Measurements from ENCODE around the gene STAG1. TPM values are rescaled to one million over a fixed set of nuclear protein-coding genes. Genes with fewer than 3 reads are reported as not detected.

The STAG1 gene
- total and polyA plus RNA-seq, 2 experiments from 2014 or later = 9.0 to 21.9 TPM

- no peaks in the 10 kb centered on the region for H3K36me3 ChIP-seq (ENCODE audit: insufficient read depth)
- DNase-seq (ENCODE audit: low spot score) (no peak), ATAC-seq (no peak)
- Mint-ChIP-seq H3K27me3 (ENCODE audit: insufficient read depth, low read depth, poor library complexity) (no peaks in the 10 kb centered on the region), H3K4me3 (no peak overlapping the region), H3K9me3 (peaks cover 3% of the 10 kb centered on the region; the same call in 1 of the 3 replicates), H3K4me1 (peaks cover 2% of the 10 kb centered on the region; the same call in 2 of the 3 replicates), H3K27ac (no peak overlapping the region), H3K36me3 (ENCODE audit: low read depth) (peaks cover 13% of the 10 kb centered on the region; the same call in 2 of the 3 replicates)
- H4K20me1 ChIP-seq (replicated peaks; ENCODE audit: insufficient read depth) = no peaks in the 10 kb centered on the region
- no peaks in the 10 kb centered on the region for H3F3A ChIP-seq (replicated peaks; ENCODE audit: low read depth)
- no peaks in the 10 kb centered on the region for H3K9me2 ChIP-seq (ENCODE audit: insufficient read depth)
- H3K79me2 ChIP-seq (replicated peaks; ENCODE audit: insufficient read depth) = peaks cover 93% of the 10 kb centered on the region
- no peak overlapping the region for H2AFZ ChIP-seq
- TF ChIP-seq ETS1 (IDR thresholded peaks at IDR 0.05) (no peak), ZNF114 (CRISPR knock-in tag; IDR thresholded peaks at IDR 0.05) (no peak), EZH2phosphoT487 (IDR thresholded peaks at IDR 0.05; ENCODE audit: unreplicated experiment) (no peak), STAT1 (IDR thresholded peaks at IDR 0.05; ENCODE audit: unreplicated experiment) (no peak), EZH2 (IDR thresholded peaks at IDR 0.05; ENCODE audit: low read depth, unreplicated experiment) (no peak), ZNF331 (CRISPR knock-in tag; IDR thresholded peaks at IDR 0.05; ENCODE audit: low read depth) (no peak), NANOG (IDR thresholded peaks at IDR 0.05; ENCODE audit: borderline replicate concordance) (no peak), POLR2AphosphoS5 (IDR thresholded peaks at IDR 0.05; ENCODE audit: low read depth) (no peak), JUNB (IDR thresholded peaks at IDR 0.05; ENCODE audit: unreplicated experiment) (no peak), CTCF (conservative IDR thresholded peaks at IDR 0.05; ENCODE audit: low read depth in 2 of 2) (no peak), CREB1 (CRISPR knock-in tag; IDR thresholded peaks at IDR 0.05; ENCODE audit: low read depth) (no peak), REST (IDR thresholded peaks at IDR 0.05; ENCODE audit: unreplicated experiment) (no peak), ZNF462 (CRISPR knock-in tag; IDR thresholded peaks at IDR 0.05) (no peak)
- H3K4me1 ChIP-seq (ENCODE audit: insufficient read depth) = no peaks in the 10 kb centered on the region
- no peaks in the 10 kb centered on the region for H3K27me3 ChIP-seq (ENCODE audit: insufficient read depth)
- no peak overlapping the region for H3K27ac ChIP-seq (ENCODE audit: low read depth)
- H3K4me2 ChIP-seq = no peak overlapping the region
- H3K4me3 ChIP-seq = no peak overlapping the region
Measured at GRCh38 chr3:136716629-136717028, 35.5 kb downstream of the STAG1 start.
